ENCODE measurements around the gene GUCD1.

GUCD1 gene

GRCh38 chr22:24501301-24502005 is 53.5 kb downstream of the GUCD1 start:
- DNase-seq = no peak

GRCh38 chr22:24500277-24500820 is 54.6 kb downstream of the GUCD1 start:
- DNase-seq = no peak

GRCh38 chr22:24499706-24500276 is 55.1 kb downstream of the GUCD1 start:
- no peak for DNase-seq

GRCh38 chr22:24498824-24499223 is 56.1 kb downstream of the GUCD1 start:
- DNase-seq = no peak

- no peak for DNase-seq
Observed at GRCh38 chr22:24497841-24498258, 57.1 kb downstream of the GUCD1 start.

- no peak for DNase-seq
Observed at GRCh38 chr22:24496661-24497060, 58.3 kb downstream of the GUCD1 start.

- no peak for DNase-seq
Observed at GRCh38 chr22:24496234-24496633, 58.7 kb downstream of the GUCD1 start.

- no peak for DNase-seq
Observed at GRCh38 chr22:24495365-24495675, 59.6 kb downstream of the GUCD1 start.

- DNase-seq = no peak
Observed at GRCh38 chr22:24494528-24495364, 60.2 kb downstream of the GUCD1 start, which contains the start of gene UPB1. TSS of gene UPB1 (plus strand) at chr22:24495332. CDS start at chr22:24495404, 72 bp downstream.

- DNase-seq = no peak
Observed at GRCh38 chr22:24494167-24494527, 60.8 kb downstream of the GUCD1 start.

GRCh38 chr22:24492391-24492790 is 62.5 kb downstream of the GUCD1 start:
- no peak for DNase-seq
